PC-3 (cell line): ENCODE measurements around the gene BFAR.

Experiments used
- CTCF ChIP-seq: fragments of 300-600 bp; sonication (generic); conservative IDR thresholded peaks from 2 replicates; pipeline ENCODE4 v1.5.1; 2017; ENCODE audit warnings: antibody characterized with exemption, low read depth, mild to moderate bottlenecking, low read length
- EZH2 ChIP-seq: fragments of 300-600 bp; sonication (generic); IDR thresholded peaks from one replicate; pipeline ENCODE4 v1.6.1; 2017; ENCODE audit warnings: antibody characterized with exemption, mild to moderate bottlenecking, low read length; ENCODE audit not compliant: unreplicated experiment

GRCh38 chr16:14618566-14618965 lies 14.2 kb upstream of the BFAR start:
- TF ChIP-seq EZH2 (no peak), CTCF (no peak)
